GM18526 (cell line): ENCODE data around the gene TIMM10.

Experiments used
- POLR2A ChIP-seq: IDR thresholded peaks from 3 replicates; pipeline ENCODE4 v1.6.1; 2011; ENCODE audit not compliant: insufficient read length; ENCODE audit errors: extremely low read depth

TIMM10 gene

DNA sequence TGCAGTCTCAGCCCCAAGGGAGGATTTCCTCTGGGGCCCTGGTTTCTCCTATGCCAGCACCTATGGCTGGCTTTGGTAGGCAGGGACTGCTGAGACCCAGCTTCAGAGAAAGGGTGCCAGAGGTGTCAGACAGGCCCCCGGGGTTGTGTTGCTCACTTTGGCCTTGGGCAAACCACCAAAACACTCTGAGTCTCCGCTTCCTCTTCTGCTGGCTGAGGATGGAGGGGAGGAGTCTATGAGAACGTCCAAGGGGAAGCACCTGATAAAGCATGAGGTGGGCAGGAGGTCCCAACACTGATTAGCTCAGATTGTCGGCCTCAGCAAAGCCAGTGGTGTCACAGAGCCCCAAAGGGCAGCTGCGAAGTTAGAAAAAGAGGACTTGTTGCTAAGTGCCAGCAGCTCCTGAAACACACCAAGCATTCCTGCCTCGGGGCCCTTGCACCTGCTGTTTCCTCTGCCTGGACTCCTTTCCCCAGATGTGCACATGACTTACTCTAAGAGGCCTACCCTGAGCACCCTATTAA lies 17.4 kb upstream of the TIMM10 start:
- TF ChIP-seq POLR2A = no peak

DNA sequence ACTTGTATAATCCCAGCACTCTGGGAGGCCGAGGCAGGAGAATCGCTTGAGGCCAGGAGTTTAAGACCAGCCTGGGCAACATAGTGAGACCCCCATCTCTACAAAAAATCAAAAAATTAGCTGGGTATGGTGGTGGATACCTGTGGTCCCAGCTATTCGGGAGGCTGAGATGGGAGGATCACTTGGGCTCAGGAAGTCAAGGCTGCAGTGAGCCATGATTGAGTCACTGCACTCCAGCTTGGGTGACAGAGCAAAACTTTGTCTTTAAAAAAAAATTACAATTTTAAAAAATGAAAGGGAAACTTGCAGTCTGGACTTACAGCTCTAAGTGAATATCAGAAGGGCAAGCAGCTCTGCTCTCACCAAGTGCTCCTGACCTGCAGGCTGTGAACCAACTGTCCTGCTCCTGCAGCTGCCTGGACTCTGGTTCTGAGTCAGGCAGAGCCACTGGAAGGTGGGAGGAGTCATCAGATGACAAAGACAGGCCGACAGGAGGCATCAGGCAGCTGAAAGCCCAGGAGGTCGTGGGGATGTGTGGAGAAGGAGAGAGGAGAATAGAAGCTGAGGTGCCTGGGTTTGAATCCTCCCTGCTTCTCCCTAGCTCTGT lies 16.4 kb upstream of the TIMM10 start:
- no peak for TF ChIP-seq POLR2A

DNA sequence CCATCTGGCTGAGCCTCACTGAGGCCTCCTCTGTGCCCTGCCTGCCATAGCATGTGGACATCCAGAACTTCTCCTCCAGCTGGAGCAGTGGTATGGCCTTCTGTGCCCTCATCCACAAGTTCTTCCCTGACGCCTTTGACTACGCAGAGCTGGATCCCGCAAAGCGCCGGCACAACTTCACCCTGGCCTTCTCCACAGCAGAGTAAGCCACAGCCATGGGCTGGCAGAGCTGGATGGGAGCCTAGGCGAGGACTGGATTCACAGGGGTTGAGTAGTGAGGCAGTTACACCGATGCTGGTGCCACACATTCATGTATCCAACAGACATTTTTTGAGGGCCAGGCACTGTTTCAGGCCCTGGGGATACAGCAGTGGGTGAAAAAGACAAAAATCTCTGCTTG lies 15.9 kb upstream of the TIMM10 start:
- no peak for TF ChIP-seq POLR2A

GRCh38 chr11:57545883-57546282 lies 15.3 kb upstream of the TIMM10 start:
- TF ChIP-seq POLR2A = no peak

DNA sequence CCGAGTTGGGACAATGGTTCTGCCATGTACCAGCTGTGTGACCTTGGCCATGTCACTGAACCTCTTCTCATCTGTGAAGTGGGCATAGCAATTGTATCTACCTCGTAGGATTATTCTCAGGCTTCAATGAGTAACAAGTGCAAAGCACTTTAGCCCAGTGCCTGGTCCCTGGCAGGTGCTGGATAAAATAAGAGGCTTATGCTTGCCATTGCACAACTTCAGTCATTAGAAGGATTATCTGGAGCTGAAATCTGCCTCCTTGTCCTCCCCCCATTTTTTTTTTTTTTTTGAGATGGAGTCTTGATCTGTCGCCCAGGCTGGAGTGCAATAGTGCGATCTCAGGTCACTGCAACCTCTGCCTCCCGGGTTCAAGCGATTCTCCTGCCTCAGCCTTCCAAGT lies 14.0 kb upstream of the TIMM10 start:
- TF ChIP-seq POLR2A = no peak

GRCh38 chr11:57543593-57543992 lies 13.0 kb upstream of the TIMM10 start:
- no peak for TF ChIP-seq POLR2A

GRCh38 chr11:57542582-57542981 lies 12.0 kb upstream of the TIMM10 start:
- TF ChIP-seq POLR2A = no peak

- no peak for TF ChIP-seq POLR2A
Measured at GRCh38 chr11:57541169-57541568, 10.6 kb upstream of the TIMM10 start.

GRCh38 chr11:57539342-57539741 lies 8.8 kb upstream of the TIMM10 start:
- TF ChIP-seq POLR2A = no peak

DNA sequence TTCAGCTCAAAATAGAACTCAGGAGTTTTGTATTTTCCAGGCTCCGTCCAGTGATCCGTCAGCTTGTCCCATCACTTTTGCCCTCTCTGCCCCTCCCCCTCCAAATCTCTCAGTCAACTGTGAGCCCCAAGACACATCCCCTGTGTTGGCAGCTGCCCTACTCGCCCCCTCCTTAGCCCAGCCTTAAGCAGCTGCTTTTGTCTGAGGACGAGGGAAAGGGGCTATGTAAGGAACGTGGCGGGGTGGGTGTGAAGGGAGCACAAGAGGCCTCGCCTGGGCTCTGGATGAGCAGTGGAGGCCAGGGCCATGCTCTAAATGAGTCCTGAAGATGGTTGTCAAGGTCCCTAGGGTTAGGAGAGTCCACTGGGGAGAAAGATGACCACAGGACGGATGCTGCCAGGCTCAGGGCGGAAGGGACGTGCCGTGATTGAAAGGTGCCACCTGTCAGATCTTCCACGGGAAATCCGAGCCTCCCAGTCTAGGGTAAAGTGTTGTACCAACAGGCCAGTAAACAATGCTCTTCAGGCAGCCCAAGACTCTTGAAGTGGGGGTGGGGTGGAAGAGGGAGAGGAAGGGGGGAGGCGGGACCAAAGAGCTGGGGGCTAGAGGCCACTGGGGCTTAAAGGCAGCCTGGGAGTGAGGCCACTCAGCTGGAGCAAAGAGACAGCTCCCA lies 6.5 kb upstream of the TIMM10 start, which contains the start of gene SMTNL1:
TSS of gene SMTNL1 (plus strand) at position 649 of the 673 bp plus-strand sequence. CDS start 5,048 bp downstream, outside the sequence.
- TF ChIP-seq POLR2A = no peak

GRCh38 chr11:57530215-57530595 lies 349 bp downstream of the TIMM10 start:
- no peak for TF ChIP-seq POLR2A

DNA sequence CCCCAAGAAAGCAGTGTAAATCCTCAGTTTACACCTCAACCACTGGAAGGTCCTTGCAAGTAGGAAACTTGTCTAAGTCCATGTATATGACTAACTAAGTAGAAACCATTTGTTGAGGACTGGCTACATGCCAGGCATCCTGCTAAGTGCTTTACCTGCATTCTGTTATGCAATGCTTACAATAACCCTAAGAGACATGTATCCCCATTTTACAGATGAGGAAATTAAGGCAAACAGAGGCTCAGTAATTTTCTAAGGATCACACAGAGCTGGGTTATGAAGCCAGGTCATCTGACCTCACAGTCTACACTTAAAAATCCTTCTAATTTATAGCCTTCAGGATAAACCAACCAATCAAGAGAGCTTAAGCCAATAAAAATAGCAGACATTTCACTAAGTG lies 1.5 kb downstream of the TIMM10 start:
- no peak for TF ChIP-seq POLR2A

GRCh38 chr11:57527056-57527631 lies 3.4 kb downstream of the TIMM10 start:
- TF ChIP-seq POLR2A = no peak

GRCh38 chr11:57523419-57523818 lies 7.1 kb downstream of the TIMM10 start:
- no peak for TF ChIP-seq POLR2A

- no peak for TF ChIP-seq POLR2A
Measured at GRCh38 chr11:57521116-57521515, 9.4 kb downstream of the TIMM10 start.

DNA sequence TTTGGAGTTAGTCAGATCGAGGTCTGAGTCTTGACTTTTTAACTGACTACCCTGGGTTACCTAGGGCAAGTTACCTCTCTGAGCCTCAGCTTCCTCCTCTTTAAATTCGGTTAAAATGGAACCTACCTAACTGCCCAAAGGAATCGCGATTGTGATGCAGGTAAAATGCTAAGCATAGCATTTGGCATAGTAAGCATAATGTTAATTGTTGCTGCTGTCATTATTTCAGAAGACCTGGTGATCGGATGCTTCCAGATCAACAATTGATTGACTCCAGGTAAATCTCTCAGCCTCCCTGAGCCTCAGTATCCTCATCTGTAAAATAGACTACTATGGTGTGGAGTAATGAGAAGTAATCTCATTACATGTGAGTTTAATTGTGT lies 14.5 kb downstream of the TIMM10 start:
- no peak for TF ChIP-seq POLR2A
